SJSA1 (cell line): ENCODE measurements around the gene KIRREL3. TPM values are rescaled to one million over a fixed set of nuclear protein-coding genes. Genes with fewer than 3 reads are reported as not detected.
A peak's percentile ranks its signal among the peaks of the same experiment; 100 is the strongest.

Experiments
- DNase-seq, 2 experiments: peaks; one replicate each; pipeline ENCODE4 v3.0.0-alpha.2; 2015 to 2020; ENCODE audit warnings: low spot score in 2 of 2, low read depth in 1 of 2
- H3K27ac ChIP-seq: fragments of 250-450 bp; sonication (Bioruptor Pico); 2 replicates; pipeline ENCODE4 v1.5.1; 2020; ENCODE audit warnings: mild to moderate bottlenecking, moderate library complexity
- H3K27me3 ChIP-seq: fragments of 250-450 bp; sonication (Bioruptor Pico); replicated peaks from 2 replicates; pipeline ENCODE4 v1.5.1; 2020; ENCODE audit warnings: mild to moderate bottlenecking, moderate library complexity
- H3K36me3 ChIP-seq: fragments of 250-450 bp; sonication (Bioruptor Pico); 2 replicates; pipeline ENCODE4 v1.5.1; 2020; ENCODE audit warnings: mild to moderate bottlenecking
- H3K4me1 ChIP-seq: fragments of 250-450 bp; sonication (Bioruptor Pico); replicated peaks from 2 replicates; pipeline ENCODE4 v1.6.1; 2021; ENCODE audit warnings: mild to moderate bottlenecking
- H3K4me3 ChIP-seq: fragments of 250-450 bp; sonication (Bioruptor Pico); 2 replicates; pipeline ENCODE4 v1.5.1; 2020; ENCODE audit warnings: mild to moderate bottlenecking
- H3K9me3 ChIP-seq: fragments of 250-450 bp; sonication (Bioruptor Pico); replicated peaks from 2 replicates; pipeline ENCODE4 v1.5.1; 2020; ENCODE audit warnings: mild to moderate bottlenecking
- total RNA-seq: library from RNA; depleted of rRNA; stranded (reverse); fragments of >200 nt; shearing (Covaris generic); gene quantifications from 2 replicates; pipeline ENCODE4 v1.2.3, GENCODE V29; 2014

KIRREL3 gene
- total RNA-seq, 1 experiment from 2014 or later = 5.3 TPM

GRCh38 chr11:126857860-126858808 lies 142.4 kb downstream of the KIRREL3 start:
- H3K9me3 ChIP-seq = no peaks in the 10 kb centered on the region
- H3K27ac ChIP-seq = no peak overlapping the region
- no peaks in the 10 kb centered on the region for H3K27me3 ChIP-seq
- no peaks in the 10 kb centered on the region for H3K4me1 ChIP-seq
- H3K4me3 ChIP-seq = no peak overlapping the region
- H3K36me3 ChIP-seq = no peaks in the 10 kb centered on the region
- no peak for DNase-seq

GRCh38 chr11:126855536-126855935 lies 145.0 kb downstream of the KIRREL3 start:
- no peak for DNase-seq

GRCh38 chr11:126853732-126854131 lies 146.8 kb downstream of the KIRREL3 start:
- H3K36me3 ChIP-seq = no peaks in the 10 kb centered on the region
- H3K27me3 ChIP-seq = no peaks in the 10 kb centered on the region
- H3K9me3 ChIP-seq = no peaks in the 10 kb centered on the region
- DNase-seq = no peak
- H3K27ac ChIP-seq = no peak overlapping the region
- no peaks in the 10 kb centered on the region for H3K4me1 ChIP-seq
- no peak overlapping the region for H3K4me3 ChIP-seq

More at GRCh38 chr11:126855536-126855935, 145.0 kb downstream of the KIRREL3 start:
- Histone ChIP-seq H3K27ac (no peak overlapping the region), H3K9me3 (no peaks in the 10 kb centered on the region), H3K4me1 (no peaks in the 10 kb centered on the region), H3K36me3 (no peaks in the 10 kb centered on the region), H3K27me3 (no peaks in the 10 kb centered on the region), H3K4me3 (no peak overlapping the region)

DNA sequence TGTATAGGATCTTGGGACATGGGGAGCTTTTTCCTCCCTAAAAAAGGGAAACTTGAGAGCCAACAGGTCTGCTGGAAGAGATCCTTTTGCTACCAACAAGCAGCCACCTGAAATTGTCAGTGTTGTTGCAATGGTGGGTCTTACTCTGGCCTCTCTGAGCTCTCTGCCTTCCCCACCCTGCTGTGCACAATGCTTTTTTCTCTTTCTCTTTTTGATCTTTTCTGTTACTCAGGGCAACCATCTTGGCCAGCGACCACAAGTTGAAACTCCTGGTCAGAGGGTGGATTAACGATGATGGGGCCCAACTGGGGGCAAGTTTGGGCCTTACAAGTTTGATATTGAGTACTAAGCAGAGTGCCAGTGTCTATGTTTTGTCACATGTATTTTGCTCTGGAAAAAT lies 155.8 kb downstream of the KIRREL3 start:
- no peaks in the 10 kb centered on the region for H3K27me3 ChIP-seq
- H3K9me3 ChIP-seq = no peaks in the 10 kb centered on the region
- no peaks in the 10 kb centered on the region for H3K36me3 ChIP-seq
- no peak for DNase-seq
- no peaks in the 10 kb centered on the region for H3K4me1 ChIP-seq
- H3K4me3 ChIP-seq = no peak overlapping the region
- no peak overlapping the region for H3K27ac ChIP-seq

DNA sequence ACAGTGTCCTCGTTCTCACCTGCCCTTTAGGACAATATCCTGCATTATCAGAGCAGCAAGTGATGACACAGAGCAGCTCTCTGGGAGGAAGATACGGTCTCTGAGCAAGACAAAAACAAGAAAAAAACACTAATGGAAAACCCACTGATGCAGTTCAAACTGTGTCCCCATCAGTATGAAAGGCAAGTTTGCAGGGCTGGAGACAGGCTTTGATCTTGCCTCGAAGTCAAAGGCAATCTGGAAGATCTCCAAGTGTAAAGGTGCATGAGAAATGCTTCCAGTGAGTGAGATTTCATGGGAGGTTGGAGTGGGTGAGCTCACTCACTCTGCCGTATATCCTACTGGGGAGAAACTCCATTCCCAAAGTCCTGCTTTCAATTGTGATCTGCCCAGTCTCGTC lies 157.5 kb downstream of the KIRREL3 start:
- Histone ChIP-seq H3K4me1 (no peaks in the 10 kb centered on the region), H3K27me3 (no peaks in the 10 kb centered on the region), H3K9me3 (no peaks in the 10 kb centered on the region), H3K27ac (no peak overlapping the region), H3K36me3 (no peaks in the 10 kb centered on the region), H3K4me3 (no peak overlapping the region)
- DNase-seq = no peak

DNA sequence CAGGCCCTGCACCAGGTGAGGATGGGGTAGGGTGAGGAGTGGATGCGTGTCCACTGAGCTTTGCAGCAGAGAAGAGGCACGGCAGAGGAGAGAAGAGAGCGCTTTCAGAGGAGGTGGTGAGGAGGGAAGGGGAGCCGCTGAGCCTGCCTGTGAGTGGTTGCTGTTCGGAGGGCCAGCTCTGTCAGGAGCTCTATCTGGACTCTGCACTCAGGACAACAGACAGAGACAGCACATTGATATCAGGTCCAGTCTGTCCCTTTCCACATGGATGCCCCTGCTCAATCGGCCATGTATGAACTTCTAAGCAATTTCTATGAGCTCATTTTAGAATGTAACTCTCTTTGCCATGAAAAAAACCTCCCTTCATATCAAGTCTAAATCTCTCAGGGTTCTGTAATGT lies 158.6 kb downstream of the KIRREL3 start:
- DNase-seq = no peak
- Histone ChIP-seq H3K4me3 (no peak overlapping the region), H3K27ac (no peak overlapping the region), H3K9me3 (no peaks in the 10 kb centered on the region), H3K36me3 (no peaks in the 10 kb centered on the region), H3K27me3 (no peaks in the 10 kb centered on the region), H3K4me1 (no peaks in the 10 kb centered on the region)

DNA sequence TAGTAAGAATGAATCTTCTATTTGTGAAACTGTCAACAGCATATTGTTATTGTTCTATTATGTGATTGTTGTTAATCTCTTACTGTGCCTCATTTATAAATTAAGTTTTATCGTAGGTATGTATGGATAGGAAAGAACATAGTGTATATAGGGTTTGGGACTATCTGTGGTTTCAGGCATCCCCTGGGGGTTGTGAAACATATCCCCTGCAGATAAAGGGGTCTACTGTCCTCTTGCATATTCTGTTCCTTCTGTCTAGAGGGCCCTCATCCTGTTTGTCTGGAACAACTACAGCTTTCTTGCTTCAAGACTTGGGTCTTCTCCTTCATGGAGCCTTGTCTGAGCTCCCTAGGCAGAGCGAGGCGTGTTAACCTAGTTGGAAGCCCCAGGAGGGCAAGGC lies 159.6 kb downstream of the KIRREL3 start:
- H3K27ac ChIP-seq = no peak overlapping the region
- no peaks in the 10 kb centered on the region for H3K4me1 ChIP-seq
- no peaks in the 10 kb centered on the region for H3K27me3 ChIP-seq
- no peaks in the 10 kb centered on the region for H3K36me3 ChIP-seq
- H3K9me3 ChIP-seq = no peaks in the 10 kb centered on the region
- H3K4me3 ChIP-seq = no peak overlapping the region
- no peak for DNase-seq

- Histone ChIP-seq H3K36me3 (no peaks in the 10 kb centered on the region), H3K27me3 (no peaks in the 10 kb centered on the region), H3K27ac (no peak overlapping the region), H3K4me3 (no peak overlapping the region), H3K9me3 (no peaks in the 10 kb centered on the region), H3K4me1 (peaks cover 2% of the 10 kb centered on the region)
- no peak for DNase-seq
Measured at GRCh38 chr11:126840201-126840886, 160.2 kb downstream of the KIRREL3 start.

DNA sequence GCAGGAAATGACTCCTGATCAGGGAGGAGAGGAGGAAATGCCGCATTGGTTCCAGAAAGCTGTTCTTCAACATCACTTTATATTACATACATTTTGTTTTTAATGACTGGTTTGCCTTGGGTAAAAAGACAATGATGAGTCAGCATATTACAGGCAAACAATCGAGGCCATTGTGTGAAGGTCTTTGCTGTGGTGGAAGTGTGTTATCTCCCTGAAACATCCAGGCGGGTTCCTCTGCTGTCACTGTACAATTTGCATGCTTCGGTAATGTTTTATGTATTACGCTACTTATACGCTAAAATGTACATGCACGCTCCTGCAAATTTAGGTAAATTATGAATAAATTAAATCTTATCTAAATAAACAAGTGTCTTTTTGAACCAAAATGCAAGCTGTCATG lies 161.1 kb downstream of the KIRREL3 start:
- H3K4me3 ChIP-seq = no peak overlapping the region
- no peaks in the 10 kb centered on the region for H3K27me3 ChIP-seq
- H3K27ac ChIP-seq = no peak overlapping the region
- H3K9me3 ChIP-seq = no peaks in the 10 kb centered on the region
- H3K4me1 ChIP-seq = peaks cover 10% of the 10 kb centered on the region
- DNase-seq = no peak
- no peaks in the 10 kb centered on the region for H3K36me3 ChIP-seq

GRCh38 chr11:126838779-126839178 lies 161.8 kb downstream of the KIRREL3 start:
- no peaks in the 10 kb centered on the region for H3K9me3 ChIP-seq
- no peak for DNase-seq
- H3K4me1 ChIP-seq = peaks cover 18% of the 10 kb centered on the region
- H3K4me3 ChIP-seq = no peak overlapping the region
- H3K27me3 ChIP-seq = no peaks in the 10 kb centered on the region
- H3K36me3 ChIP-seq = no peaks in the 10 kb centered on the region
- H3K27ac ChIP-seq = no peak overlapping the region

DNA sequence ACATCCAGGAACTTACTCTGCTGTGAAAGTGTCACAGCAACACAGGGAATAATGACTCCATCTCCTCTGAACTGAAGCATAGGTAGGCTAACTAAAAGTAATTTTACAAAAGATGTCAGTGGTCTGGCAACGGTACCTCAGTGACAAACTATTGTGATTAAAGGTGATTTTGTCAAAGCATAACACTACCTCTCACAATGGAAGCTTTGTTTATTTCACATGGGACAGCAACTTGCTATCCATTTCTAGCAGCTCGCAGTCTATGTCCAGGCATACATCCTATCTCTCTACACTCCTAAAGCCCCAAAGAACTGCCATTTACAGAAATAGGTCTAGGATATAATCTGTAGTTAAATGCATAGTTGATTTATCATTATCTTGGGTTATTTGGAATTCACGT lies 163.0 kb downstream of the KIRREL3 start:
- no peak overlapping the region for H3K4me3 ChIP-seq
- H3K36me3 ChIP-seq = no peaks in the 10 kb centered on the region
- no peak for DNase-seq
- no peaks in the 10 kb centered on the region for H3K27me3 ChIP-seq
- H3K4me1 ChIP-seq = peaks cover 21% of the 10 kb centered on the region
- no peak overlapping the region for H3K27ac ChIP-seq
- H3K9me3 ChIP-seq = no peaks in the 10 kb centered on the region

- Histone ChIP-seq H3K27me3 (no peaks in the 10 kb centered on the region), H3K27ac (peak overlapping the region; percentile 68), H3K4me3 (no peak overlapping the region), H3K9me3 (no peaks in the 10 kb centered on the region), H3K36me3 (no peaks in the 10 kb centered on the region), H3K4me1 (peaks cover 24% of the 10 kb centered on the region)
- DNase-seq = no peak
Measured at GRCh38 chr11:126834573-126834972, 166.0 kb downstream of the KIRREL3 start.

GRCh38 chr11:126834149-126834548 lies 166.4 kb downstream of the KIRREL3 start:
- Histone ChIP-seq H3K4me1 (peaks cover 24% of the 10 kb centered on the region), H3K36me3 (no peaks in the 10 kb centered on the region), H3K27ac (peak overlapping the region; percentile 68), H3K27me3 (no peaks in the 10 kb centered on the region), H3K4me3 (no peak overlapping the region), H3K9me3 (no peaks in the 10 kb centered on the region)
- DNase-seq = peak; percentile 46 to 62

DNA sequence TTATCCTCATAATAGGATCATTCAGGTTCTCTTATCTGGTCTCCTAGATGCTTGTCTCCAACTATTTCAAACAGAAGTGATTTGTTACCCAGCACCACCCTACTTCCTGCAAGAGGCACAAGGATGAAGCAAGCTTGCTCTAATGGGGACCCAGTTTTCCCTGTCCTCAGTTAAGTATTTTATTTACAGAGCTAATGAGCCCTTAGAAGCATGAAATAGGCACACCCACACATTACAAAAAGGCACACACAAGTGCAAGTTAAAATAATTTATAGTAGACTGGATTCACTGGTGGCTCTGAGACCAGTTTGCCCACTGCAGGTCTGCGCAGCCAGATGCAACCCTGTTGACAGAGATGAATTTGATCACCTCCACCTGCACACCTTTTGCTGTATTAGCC lies 167.5 kb downstream of the KIRREL3 start:
- Histone ChIP-seq H3K4me1 (peaks cover 24% of the 10 kb centered on the region), H3K4me3 (no peak overlapping the region), H3K27ac (no peak overlapping the region), H3K9me3 (no peaks in the 10 kb centered on the region), H3K36me3 (no peaks in the 10 kb centered on the region), H3K27me3 (no peaks in the 10 kb centered on the region)
- no peak for DNase-seq
